Inflammatory macrophage treated with lipopolysaccharide for 1 hour (primary cell): ENCODE measurements around the gene ADGRF1.
A peak's percentile ranks its signal among the peaks of the same experiment; 100 is the strongest.
"Not testable (repeated sequence)": the region's sequence is repeated elsewhere in the genome, so short reads cannot be mapped to it uniquely, and the experiment has no call there.

Source experiments
- DNase-seq, 2 donors: peaks; one replicate each; pipeline ENCODE4 v3.0.0-alpha.2; 2020 to 2022

ADGRF1 gene

DNA sequence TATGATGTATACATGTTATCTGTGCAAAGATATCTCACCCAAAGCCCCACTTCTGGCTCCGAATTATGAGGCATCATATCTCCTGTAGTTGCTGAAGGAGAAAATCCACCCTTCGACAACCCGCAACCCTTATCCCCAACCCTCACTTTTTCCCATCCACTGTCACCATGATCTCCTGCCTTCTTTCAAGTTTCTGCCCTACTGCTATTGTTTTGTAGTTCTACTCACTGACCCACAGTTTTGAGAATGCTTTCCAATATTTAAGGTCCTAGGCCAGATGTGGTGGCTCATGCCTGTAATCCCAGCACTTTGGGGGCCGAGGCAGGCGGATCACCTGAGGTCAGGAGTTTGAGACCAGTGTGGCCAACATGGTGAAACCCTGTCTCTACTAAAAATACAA, 22.2 kb downstream of the ADGRF1 start:
- DNase-seq, result no peak

DNA sequence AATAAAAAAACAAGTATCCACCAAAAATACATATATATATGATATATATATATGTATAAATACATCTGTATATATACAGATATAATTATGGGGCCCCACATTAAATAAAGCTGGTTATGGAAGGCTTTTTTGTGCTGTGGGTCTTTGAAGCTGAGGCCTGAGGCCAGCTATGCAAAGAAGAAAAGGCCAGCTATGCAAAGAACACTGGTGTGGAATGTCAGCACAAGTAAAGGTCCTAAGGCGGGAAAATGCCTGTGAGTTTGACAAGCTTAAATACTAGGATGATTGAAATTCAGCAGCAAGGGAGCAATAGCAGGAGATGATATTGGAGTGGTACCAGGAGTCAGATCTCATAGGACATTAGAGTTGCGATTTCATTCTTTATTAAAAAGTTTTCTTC, 25.2 kb downstream of the ADGRF1 start:
- DNase-seq, result no peak

DNA sequence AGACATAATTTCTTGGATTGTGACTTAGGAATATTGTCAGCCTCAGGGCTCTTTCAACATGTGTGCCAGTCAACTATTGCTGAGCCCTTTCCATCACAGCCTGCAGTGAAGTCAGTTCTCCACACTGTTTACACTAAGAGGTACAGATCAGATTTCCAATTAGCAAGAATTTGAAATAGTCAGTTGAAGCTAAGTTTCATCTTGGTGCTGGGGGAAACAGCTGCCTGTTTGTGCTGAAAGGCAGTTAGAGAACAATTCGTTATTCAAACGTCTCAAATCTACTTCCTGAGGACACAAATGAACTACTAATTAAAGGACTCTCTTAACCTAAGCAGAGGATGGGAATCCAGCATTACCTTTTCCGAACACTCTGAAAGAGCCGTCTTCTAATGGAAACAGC, 25.9 kb downstream of the ADGRF1 start:
- no peak for DNase-seq

DNA sequence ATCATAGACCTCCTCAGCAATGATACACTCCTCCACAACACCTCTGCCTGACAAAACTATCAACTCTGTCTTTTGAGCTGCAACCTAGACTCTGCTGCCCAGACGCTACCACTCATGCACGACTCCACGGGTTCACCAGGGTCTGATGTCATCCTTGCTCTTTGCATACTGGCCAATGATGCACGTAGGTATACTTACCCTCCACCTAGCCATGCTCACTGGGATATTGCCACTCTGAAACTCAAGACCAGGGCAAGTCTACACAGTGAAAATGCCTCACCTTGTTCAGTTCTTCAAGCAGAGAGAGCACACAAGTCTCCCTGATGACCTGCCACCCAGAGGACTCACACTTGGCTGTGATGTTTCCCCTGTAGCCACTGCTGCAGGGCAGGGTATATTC, 27.7 kb downstream of the ADGRF1 start:
- no peak for DNase-seq

DNA sequence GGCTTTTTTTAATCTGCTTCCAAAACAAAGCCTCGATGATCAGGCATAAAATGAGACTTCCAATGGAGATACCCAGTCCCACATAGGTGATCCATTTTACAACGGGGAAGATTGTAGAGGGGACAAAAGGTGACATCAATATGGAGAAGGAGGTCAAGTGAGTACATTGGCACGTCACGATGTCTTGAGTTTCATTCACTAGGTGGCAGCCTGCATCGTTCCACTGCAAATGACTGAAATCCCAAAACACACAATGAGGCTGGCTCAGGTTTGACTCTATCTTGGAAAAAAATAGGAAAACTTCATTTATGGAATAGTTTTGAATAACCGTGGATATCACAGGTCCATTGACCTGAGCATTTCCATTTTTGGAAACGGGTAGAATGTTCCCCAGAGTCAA, 32.5 kb downstream of the ADGRF1 start:
- DNase-seq, result no peak

DNA sequence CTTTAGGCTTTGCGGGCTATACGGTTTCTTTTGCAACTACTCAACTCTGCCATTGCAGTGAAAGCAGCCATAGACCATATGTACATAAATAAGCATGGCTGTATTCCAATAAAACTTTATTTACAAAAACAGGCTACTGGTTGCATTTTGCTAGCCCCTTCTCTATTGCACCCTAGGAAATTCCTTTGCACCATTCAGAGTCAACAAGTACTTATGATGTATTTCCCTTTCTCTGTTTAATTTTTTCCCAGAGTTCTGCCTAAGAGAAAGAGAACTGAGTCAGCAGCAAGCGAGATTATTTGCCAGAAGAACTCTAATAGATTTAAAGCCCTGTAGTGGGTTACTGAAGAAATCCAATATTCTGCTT, 33.8 kb downstream of the ADGRF1 start:
- DNase-seq, result no peak

DNA sequence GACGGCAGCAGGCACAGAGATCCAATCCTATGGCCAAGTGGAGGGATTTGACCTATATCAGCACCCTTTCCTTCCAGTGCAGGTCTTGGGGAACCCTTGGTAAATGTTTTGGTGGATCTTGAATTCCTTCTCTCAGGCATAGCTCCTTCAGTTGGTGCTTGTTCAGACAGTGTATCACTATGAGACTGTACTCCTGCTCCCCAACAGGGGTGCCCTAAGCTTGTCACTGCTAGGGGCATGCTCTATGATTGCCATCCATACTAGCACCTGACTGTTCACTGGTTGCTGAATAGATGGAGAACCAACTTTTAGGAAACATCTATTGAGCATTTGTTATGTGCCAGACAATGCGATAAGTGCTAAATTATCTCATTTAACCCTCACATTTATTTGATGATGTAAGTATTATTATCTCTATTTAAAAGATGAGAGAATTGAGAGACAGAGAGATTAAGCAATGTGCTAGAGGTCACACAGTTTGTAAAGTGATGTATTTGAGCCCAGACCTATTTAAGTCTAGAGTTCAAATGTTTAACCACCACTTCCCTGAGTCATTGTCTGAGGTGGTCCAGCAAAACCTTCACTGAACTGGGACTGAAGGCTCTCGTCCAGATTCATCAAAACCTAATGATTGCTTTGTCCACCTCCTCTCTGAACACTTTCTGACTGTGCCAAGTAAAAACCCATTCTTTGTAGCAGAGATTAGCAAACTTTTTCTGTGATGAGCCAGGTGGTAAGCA, 34.3 kb downstream of the ADGRF1 start:
- DNase-seq, result no peak

DNA sequence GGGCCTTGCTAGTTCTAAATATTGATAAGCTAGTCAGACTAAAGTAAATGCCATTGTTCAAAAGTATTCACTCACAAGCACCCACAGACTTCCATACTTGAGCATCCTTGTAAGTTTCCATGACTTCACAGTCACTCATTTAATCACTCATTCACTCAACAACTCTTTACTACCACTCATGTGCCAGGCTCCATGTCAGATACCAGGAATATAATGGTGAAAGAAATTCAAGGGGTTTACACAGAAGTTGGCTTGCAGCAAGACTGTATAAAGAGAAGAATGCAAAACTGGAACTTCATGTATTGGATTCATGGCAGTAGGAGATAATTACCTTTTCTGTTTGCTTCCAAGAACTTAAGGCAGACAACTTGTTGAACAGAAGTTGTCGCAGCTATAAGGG, 36.6 kb downstream of the ADGRF1 start:
- DNase-seq, result no peak

DNA sequence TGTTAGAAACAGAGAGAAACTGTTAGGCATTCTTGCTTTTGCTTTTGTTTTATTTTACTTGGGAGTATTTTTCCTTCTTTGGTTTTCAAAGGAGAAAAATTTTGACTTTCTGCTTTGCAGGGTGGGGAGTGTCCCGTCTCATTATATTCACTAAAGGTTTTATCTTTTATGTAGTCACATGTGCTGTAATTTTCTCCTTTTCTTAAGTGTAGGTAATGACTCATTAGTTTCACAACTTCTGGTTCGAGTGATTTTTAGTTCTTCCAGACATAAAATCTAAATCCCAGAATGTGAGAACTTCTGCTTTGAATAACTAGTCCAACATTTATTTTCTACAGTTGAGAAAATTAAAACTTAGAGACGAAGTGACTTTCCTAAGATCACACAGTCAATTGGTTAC, 37.7 kb downstream of the ADGRF1 start:
- peak; percentile 40 to 42 for DNase-seq

DNA sequence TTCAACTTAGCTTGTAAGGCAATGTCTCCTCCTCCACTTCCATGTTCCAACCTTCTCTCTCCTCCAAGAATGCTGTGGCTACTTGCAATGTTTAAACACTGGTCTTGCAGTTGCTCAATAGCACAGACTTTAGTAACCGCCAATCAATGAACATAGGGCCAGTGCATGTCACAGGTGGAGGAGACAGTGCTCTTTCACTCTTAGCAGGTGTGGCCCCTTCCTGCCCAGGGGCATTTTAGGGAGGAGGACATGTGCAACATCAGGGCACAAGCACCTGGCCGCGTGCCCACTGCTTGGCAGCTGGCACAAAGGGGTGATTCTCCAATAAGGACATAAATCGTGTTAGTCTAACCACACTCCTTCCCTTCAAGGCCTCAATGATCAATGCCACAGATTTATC, 41.3 kb downstream of the ADGRF1 start:
- no peak for DNase-seq

DNA sequence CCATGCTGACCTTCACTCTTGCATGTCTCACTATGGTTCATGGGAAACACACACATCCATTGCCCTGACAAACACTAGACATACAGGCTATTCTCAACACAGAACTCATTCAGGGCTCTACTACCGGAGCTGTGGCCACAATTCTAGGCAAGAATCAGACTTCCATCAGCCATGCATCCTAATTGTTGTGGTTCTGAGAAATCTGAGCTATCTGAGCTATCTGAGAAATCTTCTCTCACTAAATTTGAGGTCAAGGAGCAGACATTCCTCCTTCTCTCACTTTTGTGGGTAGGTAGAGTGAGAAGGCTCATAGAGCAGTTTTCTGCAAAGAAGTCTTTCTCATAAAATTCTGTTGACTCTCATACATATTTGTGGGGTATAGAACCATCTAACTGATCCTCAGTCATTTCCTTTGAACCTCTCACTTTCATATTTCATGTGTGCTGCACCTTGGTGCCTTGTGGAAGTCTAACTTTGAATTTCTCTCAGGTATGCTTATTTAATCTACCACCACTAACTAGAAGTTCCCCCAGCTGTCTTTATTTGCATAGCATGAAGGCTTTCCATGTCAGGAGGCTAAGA, 43.6 kb downstream of the ADGRF1 start:
- DNase-seq, result no peak

DNA sequence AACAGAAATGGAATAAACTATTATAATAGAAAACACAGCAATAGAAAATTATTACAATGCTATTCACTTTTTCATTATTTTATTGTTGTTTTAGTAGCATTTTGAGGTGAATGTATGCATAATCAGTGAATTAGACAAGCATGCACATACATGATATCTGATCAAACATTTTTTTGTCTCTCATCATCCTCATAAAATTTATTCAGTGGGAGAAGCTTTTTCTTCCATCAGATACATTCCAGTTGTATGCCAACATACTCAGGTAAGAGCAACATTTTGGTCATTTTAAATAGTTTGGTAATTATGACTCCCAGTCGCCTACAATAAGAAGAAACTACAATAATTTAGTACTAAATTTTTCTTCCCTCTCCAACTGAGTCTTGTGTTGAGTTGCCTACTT, 44.5 kb downstream of the ADGRF1 start:
- no peak for DNase-seq

DNA sequence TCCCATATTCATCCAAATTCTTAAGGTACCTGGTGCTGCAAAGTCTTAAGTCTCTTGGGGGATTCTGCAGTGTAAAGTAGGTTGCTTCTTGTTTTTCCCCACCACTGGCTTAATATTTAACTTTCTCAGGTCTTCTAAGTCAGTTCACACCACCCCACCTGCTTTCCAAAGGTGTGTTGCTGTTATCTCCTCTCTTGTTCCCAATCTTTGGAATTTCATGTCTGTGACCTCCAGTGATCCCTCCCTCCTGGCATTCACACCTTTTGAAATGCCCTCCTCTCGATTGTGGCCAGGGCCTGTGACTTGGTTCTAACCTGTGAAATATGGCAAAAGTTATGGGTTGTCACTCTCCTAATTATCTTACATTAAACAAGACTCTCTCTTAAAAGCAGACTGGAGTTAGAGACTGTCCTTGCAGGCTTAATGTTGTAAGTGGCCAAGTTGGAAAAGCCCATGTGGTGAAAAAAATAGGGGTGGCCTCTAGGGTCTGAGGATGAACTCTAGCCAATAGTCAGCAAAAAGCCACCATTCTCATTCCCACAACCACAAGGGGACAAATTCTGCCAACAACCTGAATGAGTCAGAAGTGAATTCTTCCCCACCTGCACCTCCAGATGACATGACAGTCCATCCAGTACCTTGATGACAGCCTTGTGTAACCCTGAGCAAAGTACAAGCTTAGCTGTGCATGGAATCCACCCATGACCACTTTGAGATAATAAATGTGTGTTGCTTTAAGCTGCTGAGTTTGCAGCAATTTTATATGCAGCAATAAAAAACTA, 45.1 kb downstream of the ADGRF1 start:
- no peak for DNase-seq

DNA sequence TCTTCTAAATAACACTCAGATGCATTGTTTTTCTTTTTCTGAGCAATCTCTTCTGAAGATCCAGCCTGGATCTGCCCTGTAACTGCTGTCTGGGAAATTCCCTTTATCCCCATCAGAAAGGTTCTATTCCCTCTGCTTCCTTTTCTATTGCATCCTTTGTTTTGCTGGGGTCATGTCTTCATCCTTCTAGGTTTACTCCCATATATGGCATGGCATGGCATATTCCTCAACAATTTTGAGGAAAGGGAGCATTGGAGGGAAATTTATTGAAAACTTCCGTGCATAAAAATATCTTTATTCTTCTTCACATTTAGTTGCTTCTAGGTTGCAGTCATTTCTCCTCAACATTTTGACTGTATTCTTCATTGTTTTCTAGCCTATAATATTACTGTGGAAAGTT, 47.2 kb downstream of the ADGRF1 start:
- no peak for DNase-seq

DNA sequence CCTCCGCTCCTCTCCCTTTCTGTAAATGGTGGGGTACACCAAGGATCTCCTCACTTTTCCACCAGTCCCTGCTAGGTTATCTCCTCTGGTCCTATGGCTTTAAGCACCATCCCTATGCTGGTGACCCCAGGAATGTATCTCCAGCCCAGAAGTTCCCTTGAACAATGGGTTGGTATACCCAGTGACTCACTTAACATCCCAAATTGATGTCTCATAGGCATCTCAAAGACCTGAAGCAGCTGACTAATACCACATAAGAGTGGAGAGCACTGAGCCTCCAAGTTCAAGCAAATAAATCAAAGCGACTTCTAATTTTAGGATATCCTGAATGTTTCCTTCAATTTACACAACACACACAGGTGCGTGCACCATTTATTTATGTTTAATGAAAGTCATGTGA, 48.3 kb downstream of the ADGRF1 start:
- DNase-seq, result no peak

DNA sequence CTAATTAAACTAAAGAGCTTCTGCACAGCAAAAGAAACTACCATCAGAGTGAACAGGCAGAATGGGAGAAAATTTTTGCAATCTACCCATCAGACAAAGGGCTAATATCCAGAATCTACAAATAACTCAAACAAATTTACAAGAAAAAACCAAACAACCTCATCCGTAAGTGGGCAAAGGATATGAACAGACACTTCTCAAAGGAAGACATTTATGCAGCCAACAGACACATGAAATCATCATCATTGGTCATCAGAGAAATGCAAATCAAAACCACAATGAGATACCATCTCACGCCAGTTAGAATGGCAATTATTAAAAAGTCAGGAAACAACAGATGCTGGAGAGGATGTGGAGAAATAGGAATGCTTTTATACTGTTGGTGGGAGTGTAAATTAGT, 49.7 kb downstream of the ADGRF1 start:
- not testable (repeated sequence) for DNase-seq

DNA sequence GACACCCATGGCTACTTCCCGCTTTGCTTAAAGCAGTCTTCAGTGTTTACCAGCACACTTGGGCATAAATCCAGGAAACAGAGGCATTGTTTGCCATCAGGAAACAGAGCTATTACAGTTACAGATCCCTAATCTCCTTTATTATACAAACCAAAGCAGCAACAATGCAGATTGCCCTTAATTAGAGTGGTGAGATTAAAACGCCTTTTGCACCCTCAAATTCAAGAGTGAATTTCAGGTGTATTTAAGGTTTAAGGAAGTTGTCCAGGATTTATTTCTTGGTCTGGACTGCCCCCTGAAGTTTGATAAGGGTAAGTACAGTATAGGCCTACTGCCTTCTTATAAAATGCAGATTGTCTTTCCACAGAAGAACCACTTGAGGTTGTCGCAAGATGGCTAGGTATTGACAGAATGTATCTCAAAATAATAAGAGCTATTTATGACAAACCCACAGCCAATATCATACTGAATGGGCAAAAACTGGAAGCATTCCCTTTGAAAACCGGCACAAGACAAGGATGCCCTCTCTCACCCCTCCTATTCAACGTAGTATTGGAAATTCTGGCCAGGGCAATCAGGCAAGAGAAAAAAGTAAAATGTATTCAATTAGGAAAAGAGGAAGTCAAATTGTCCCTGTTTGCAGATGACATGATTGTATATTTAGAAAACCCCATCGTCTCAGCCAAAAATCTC, 51.2 kb downstream of the ADGRF1 start:
- peak; percentile 40 to 62 for DNase-seq

DNA sequence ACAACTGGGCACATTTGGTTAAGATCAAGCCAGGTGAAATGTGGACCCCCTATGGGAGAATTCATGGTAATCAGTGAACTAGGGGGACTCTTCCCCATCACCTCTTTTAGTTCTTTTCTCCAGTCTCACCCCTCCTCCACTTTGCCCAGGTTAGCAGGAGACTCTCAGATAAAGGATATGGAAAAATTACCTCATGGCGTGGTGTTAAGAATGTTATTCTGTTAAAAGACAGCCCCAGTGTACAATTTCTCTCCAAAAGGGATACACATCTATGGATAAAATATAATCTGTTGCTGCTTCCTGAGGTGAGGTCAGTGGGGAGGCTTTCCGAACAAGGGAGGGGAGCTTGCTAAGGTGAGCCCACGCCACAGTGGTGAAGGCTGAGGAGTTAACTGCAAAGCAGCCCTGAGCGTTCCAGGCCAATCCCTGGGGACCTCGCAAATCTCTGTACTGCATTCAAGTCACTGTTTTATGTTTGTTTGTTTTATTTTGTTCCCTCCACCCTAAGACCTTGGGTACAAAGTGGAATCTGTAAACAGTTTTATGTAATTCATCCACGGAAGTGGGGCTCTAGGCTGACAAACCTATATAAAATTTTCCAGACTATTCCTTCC, 52.0 kb downstream of the ADGRF1 start:
- DNase-seq, result no peak

DNA sequence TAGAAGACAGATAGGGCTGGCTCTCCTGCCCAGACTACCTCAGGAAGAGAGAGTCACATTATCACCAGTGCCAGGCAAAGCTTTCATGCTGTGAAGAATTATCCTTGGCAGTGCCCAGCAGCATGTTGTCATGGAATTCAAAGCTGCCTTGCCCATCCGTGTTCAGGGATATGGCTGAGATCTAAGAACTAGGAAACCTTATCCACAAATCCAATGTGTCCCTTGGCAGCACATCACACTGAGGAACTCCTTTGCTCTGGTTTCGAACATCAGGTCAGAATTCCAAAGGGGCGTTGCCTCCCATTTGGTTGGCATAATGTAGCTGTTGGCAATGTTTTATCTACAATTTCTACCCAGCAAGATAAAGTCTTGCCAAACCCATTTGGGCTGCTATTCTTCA, 52.7 kb downstream of the ADGRF1 start:
- no peak for DNase-seq

DNA sequence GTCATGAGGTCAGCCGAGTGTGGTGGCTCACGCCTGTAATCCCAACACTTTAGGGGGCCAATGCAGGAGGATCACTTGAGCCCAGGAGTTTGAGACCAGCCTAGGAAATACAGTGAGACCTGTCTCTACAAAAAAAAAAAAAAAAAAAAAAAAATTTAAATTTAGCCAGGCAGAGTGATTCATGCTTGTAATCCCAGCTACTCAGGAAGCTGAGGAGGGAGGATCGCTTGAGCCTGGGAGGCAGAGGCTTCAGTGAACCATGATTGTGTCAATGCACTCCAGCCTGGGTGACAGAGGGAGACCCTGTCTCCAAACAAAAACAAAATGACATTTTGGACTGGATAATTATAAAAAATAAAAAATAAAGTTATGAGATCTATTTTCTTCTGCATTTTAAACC, 56.2 kb downstream of the ADGRF1 start:
- no peak for DNase-seq

DNA sequence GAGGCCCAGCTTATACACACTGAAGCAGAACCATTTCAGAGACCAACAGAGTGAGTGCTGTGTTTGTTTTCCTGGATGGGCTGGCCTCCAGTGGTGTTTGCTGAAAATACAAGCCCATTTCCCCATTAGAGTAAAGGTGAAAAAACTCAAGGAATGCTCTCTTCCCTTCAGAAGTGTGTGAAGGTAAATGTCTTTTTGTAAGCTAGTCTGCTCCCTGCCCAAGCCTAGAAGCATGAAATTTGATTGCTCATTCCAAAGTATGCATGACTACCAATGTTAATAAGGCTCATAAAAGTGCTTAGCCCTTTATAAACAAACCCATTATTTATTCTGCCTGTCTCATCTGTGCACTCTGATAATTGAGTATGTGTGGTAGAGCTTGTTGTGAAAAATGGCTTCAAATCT, 59.1 kb downstream of the ADGRF1 start:
- DNase-seq, result no peak

DNA sequence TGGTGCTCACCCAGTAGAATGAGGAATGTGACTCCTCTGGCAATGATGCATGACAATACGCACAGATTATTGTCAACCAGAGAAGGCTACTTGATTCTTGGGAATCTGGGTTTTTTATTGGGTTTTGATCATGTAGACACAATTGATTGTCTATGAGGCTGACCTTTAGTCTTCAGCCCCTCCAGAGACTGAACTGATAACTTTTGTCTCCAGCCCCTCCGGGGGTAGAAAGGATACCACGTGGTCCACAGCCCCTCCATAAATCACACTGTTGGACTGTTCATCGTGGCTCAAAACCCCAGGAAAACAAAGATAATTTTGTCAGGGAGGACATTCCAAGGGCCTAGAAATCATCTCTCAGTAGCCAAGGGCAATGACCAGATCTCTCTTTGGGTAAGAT, 62.9 kb downstream of the ADGRF1 start:
- DNase-seq, result no peak

DNA sequence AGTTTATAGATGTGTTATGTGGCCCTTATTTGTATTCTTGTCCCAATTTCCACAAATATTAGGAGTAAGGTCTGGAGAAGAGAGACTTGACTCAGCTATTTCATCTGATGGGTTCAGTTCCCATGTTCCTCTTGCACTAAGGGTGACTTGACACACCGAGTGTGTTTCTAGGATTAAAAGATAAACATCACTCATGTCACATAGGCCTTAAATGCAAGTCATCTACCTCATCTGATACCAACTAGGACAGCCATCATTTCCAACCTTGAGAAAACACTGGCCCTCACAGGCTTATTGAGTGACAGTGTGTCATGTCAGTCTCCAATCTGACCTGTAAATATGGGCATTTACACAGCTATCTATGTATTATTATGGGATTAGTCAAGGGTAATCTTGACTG, 67.3 kb downstream of the ADGRF1 start:
- DNase-seq, result no peak
